Fibroblast of lung (primary cell): ENCODE measurements around the gene SDC4. TPM values are rescaled to one million over a fixed set of nuclear protein-coding genes. Genes with fewer than 3 reads are reported as not detected.

Source experiments
- DNase-seq, 2 donors: peaks; one replicate each; pipeline versions ENCODE4 v3.0.0 to v3.0.0-alpha.2; 2010; ENCODE audit warnings: low read depth in 2 of 2
- H2AFZ ChIP-seq: 2 replicates; pipeline ENCODE4 v1.5.1; 2012; ENCODE audit warnings: low read length, control low read depth, inconsistent platforms
- H3K27ac ChIP-seq: 2 replicates; pipeline ENCODE4 v1.5.1; 2011; ENCODE audit warnings: low read length, control low read depth; ENCODE audit not compliant: insufficient read depth
- H3K27me3 ChIP-seq: 2 replicates; pipeline ENCODE4 v1.5.1; 2011; ENCODE audit warnings: mild to moderate bottlenecking, low read length; ENCODE audit not compliant: control insufficient read depth, insufficient read depth
- H3K36me3 ChIP-seq: 2 replicates; pipeline ENCODE4 v1.5.1; 2011; ENCODE audit warnings: low read length; ENCODE audit not compliant: control insufficient read depth, insufficient read depth
- H3K4me1 ChIP-seq: 2 replicates; pipeline ENCODE4 v1.5.1; 2011; ENCODE audit warnings: low read length; ENCODE audit not compliant: control insufficient read depth, insufficient read depth; ENCODE audit errors: extremely low read depth
- H3K4me2 ChIP-seq: 2 replicates; pipeline ENCODE4 v1.5.1; 2011; ENCODE audit warnings: low read length, control low read depth; ENCODE audit not compliant: insufficient read depth; ENCODE audit errors: extremely low read depth
- H3K4me3 ChIP-seq, 4 experiments: fragments of 200-600 bp in 1 of 4; sonication (generic) in 1 of 4; replicated peaks in 1 of 4; 2 replicates each; pipeline ENCODE4 v1.5.1; 2011 to 2016; ENCODE audit warnings: low read length in 4 of 4, low read depth in 3 of 4, mild to moderate bottlenecking in 3 of 4, control low read depth in 2 of 4, inconsistent platforms in 1 of 4, mixed read lengths in 1 of 4; ENCODE audit not compliant: insufficient read depth in 1 of 4; ENCODE audit errors: control extremely low read depth in 1 of 4
- H3K79me2 ChIP-seq: 2 replicates; pipeline ENCODE4 v1.5.1; 2012; ENCODE audit warnings: mild to moderate bottlenecking, low read length, inconsistent platforms; ENCODE audit not compliant: control insufficient read depth, insufficient read depth
- H3K9ac ChIP-seq: 2 replicates; pipeline ENCODE4 v1.5.1; 2011; ENCODE audit warnings: mild to moderate bottlenecking, low read length, control low read depth; ENCODE audit not compliant: insufficient read depth
- H3K9me3 ChIP-seq: 2 replicates; pipeline ENCODE4 v1.5.1; 2012; ENCODE audit warnings: low read depth, low read length; ENCODE audit not compliant: control insufficient read depth, insufficient read depth
- H4K20me1 ChIP-seq: 2 replicates; pipeline ENCODE4 v1.5.1; 2011; ENCODE audit warnings: low read length; ENCODE audit not compliant: control insufficient read depth, insufficient read depth; ENCODE audit errors: extremely low read depth
- CTCF ChIP-seq, 2 donors: IDR thresholded peaks in 1 of 2; conservative IDR thresholded peaks in 1 of 2; 1 replicate in 1 of 2; 2 replicates in 1 of 2; pipeline ENCODE4 v1.5.1; 2011 to 2012; ENCODE audit warnings: low read length in 2 of 2, control low read depth in 1 of 2, inconsistent platforms in 1 of 2, low read depth in 1 of 2, mild to moderate bottlenecking in 1 of 2
- EZH2 ChIP-seq: IDR thresholded peaks from 2 replicates; pipeline ENCODE4 v1.5.1; 2012; ENCODE audit warnings: low read length, control low read depth, mild to moderate bottlenecking; ENCODE audit errors: missing control alignments
- polyA plus RNA-seq, 2 donors: library from polyadenylated mRNA; depleted of rRNA in 1 of 2; stranded (reverse) in 1 of 2; unstranded in 1 of 2; fragments of >200 nt; gene quantifications; 2 replicates each; pipeline ENCODE4 v1.2.1, GENCODE V29; 2011 to 2012; ENCODE audit warnings: missing spikeins in 1 of 2
- total RNA-seq: library from RNA; depleted of rRNA; stranded (reverse); fragments of >200 nt; gene quantifications from 2 replicates; pipeline ENCODE4 v1.2.1, GENCODE V29; 2014

The SDC4 gene
- total and polyA plus RNA-seq, 2 donors (not counting 1 experiment from before 2014, with no cell fraction given) = 175 to 312 TPM

- no peak for DNase-seq
- TF ChIP-seq CTCF (conservative IDR thresholded peaks at IDR 0.05 in 1 of 2, IDR thresholded peaks at IDR 0.05 in 1 of 2; ENCODE audit: low read depth in 1 of 2, low read length in 2 of 2) (no peak), EZH2 (no peak)
- no peaks in the 10 kb centered on the region for H3K36me3 ChIP-seq
- H3K27ac ChIP-seq = no peak overlapping the region
- H3K9ac ChIP-seq = no peak overlapping the region
- H3K4me1 ChIP-seq = no peaks in the 10 kb centered on the region
- H4K20me1 ChIP-seq = peaks cover 2% of the 10 kb centered on the region
- H3K9me3 ChIP-seq = no peaks in the 10 kb centered on the region
- no peaks in the 10 kb centered on the region for H3K27me3 ChIP-seq
- no peak overlapping the region for H2AFZ ChIP-seq
- H3K79me2 ChIP-seq = no peaks in the 10 kb centered on the region
- no peak overlapping the region for H3K4me3 ChIP-seq
- H3K4me2 ChIP-seq = no peak overlapping the region
These were observed 42.7 kb upstream of the SDC4 start for GRCh38 chr20:45390931-45391330.

- Histone ChIP-seq H3K79me2 (no peaks in the 10 kb centered on the region), H3K36me3 (no peaks in the 10 kb centered on the region), H3K4me2 (no peak overlapping the region), H3K27ac (no peak overlapping the region), H3K9me3 (no peaks in the 10 kb centered on the region), H3K4me3 (no peak overlapping the region), H3K9ac (no peak overlapping the region), H3K4me1 (no peaks in the 10 kb centered on the region), H3K27me3 (no peaks in the 10 kb centered on the region), H4K20me1 (peaks cover 2% of the 10 kb centered on the region), H2AFZ (no peak overlapping the region)
- no peak for DNase-seq
- no peak for TF ChIP-seq EZH2
- TF ChIP-seq CTCF (conservative IDR thresholded peaks at IDR 0.05 in 1 of 2, IDR thresholded peaks at IDR 0.05 in 1 of 2; ENCODE audit: low read depth in 1 of 2, low read length in 2 of 2) = no peak
These were observed 39.0 kb upstream of the SDC4 start for GRCh38 chr20:45387274-45387673.

- H3K4me1 ChIP-seq = peaks cover 1% of the 10 kb centered on the region
- H3K27me3 ChIP-seq = no peaks in the 10 kb centered on the region
- no peak within 1 kb of the TSS for H3K27ac ChIP-seq
- H3K36me3 ChIP-seq = no peaks in the 10 kb centered on the region
- no peak for TF ChIP-seq CTCF (conservative IDR thresholded peaks at IDR 0.05 in 1 of 2, IDR thresholded peaks at IDR 0.05 in 1 of 2; ENCODE audit: low read depth in 1 of 2, low read length in 2 of 2)
- no peak for TF ChIP-seq EZH2
- H3K9ac ChIP-seq = no peak within 1 kb of the TSS
- no peak within 1 kb of the TSS for H3K4me2 ChIP-seq
- H3K9me3 ChIP-seq = no peaks in the 10 kb centered on the region
- no peak within 1 kb of the TSS for H2AFZ ChIP-seq
- H3K4me3 ChIP-seq = no peak within 1 kb of the TSS
- H4K20me1 ChIP-seq = no peaks in the 10 kb centered on the region
- no peak for DNase-seq
- no peaks in the 10 kb centered on the region for H3K79me2 ChIP-seq
These were observed 30.0 kb upstream of the SDC4 start, which contains the start of gene TP53TG5 for GRCh38 chr20:45378191-45378590. Gene TP53TG5 (minus strand): TSS chr20:45378325. CDS start chr20:45378236, 89 bp downstream.
